Measurements from ENCODE around the gene MYMX. TPM values are rescaled to one million over a fixed set of nuclear protein-coding genes. Genes with fewer than 3 reads are reported as not detected.
A peak's percentile ranks its signal among the peaks of the same experiment; 100 is the strongest.

The MYMX gene
- total and polyA plus RNA-seq, 2 of the 13 experiments (the other 11 are each of a cell fraction or from before 2014, with no cell fraction given): not detected

GRCh38 chr6:44217332-44218143, 812 bp downstream of the MYMX start (continued):
- TF ChIP-seq PREB (CRISPR knock-in tag; IDR thresholded peaks at IDR 0.05): no peak
- TF ChIP-seq EZH2 (conservative IDR thresholded peaks at IDR 0.05; ENCODE audit: low read depth, low read length): peak; percentile 80; the same call in 1 of the 2 replicates
- TF ChIP-seq NRL (CRISPR knock-in tag; IDR thresholded peaks at IDR 0.05; ENCODE audit: borderline replicate concordance): peak; percentile 91
- peak; percentile 17; the same call in 1 of the 2 replicates for TF ChIP-seq ZNF574 (CRISPR knock-in tag; IDR thresholded peaks at IDR 0.05)
- TF ChIP-seq SRSF1 (optimal IDR thresholded peaks at IDR 0.05; ENCODE audit: low read depth, low read length): no peak
- peak; percentile 59; the same call in 1 of the 2 replicates for TF ChIP-seq ZSCAN21 (CRISPR knock-in tag; IDR thresholded peaks at IDR 0.05; ENCODE audit: borderline replicate concordance)
- TF ChIP-seq ZBTB38 (CRISPR knock-in tag; IDR thresholded peaks at IDR 0.05): peak; percentile 55; the same call in 1 of the 2 replicates
- TF ChIP-seq ZNF616 (CRISPR knock-in tag; IDR thresholded peaks at IDR 0.05; ENCODE audit: low read depth): 0 out of 2 replicates have a peak, but pooled peaks have one; percentile 40
- TF ChIP-seq ZBTB40 (IDR thresholded peaks at IDR 0.05): no peak
- TF ChIP-seq ZBTB40 (CRISPR knock-in tag; IDR thresholded peaks at IDR 0.05): peak; percentile 78; the same call in 1 of the 2 replicates
- TF ChIP-seq GATAD2A (CRISPR knock-in tag; IDR thresholded peaks at IDR 0.05): peak; percentile 44; the same call in 1 of the 2 replicates
- peak; percentile 90 for TF ChIP-seq ZMAT3 (CRISPR knock-in tag; conservative IDR thresholded peaks at IDR 0.05)
- TF ChIP-seq FOXC1 (CRISPR knock-in tag; IDR thresholded peaks at IDR 0.05; ENCODE audit: borderline replicate concordance): 0 out of 2 replicates have a peak, but pooled peaks have one; percentile 33
- TF ChIP-seq ZNF333 (CRISPR knock-in tag; IDR thresholded peaks at IDR 0.05; ENCODE audit: borderline replicate concordance): 0 out of 2 replicates have a peak, but pooled peaks have one; percentile 41
- TF ChIP-seq ZNF501 (CRISPR knock-in tag; IDR thresholded peaks at IDR 0.05): peak; percentile 34; the same call in 1 of the 2 replicates
- TF ChIP-seq ZSCAN9 (CRISPR knock-in tag; IDR thresholded peaks at IDR 0.05; ENCODE audit: borderline replicate concordance): no peak
